Neural progenitor cell (in vitro differentiated cells): ENCODE measurements around the gene TREH. TPM values are rescaled to one million over a fixed set of nuclear protein-coding genes. Genes with fewer than 3 reads are reported as not detected.
A peak's percentile ranks its signal among the peaks of the same experiment; 100 is the strongest.
"Not testable (repeated sequence)": the region's sequence is repeated elsewhere in the genome, so short reads cannot be mapped to it uniquely, and the experiment has no call there.

Experiments used
- DNase-seq: peaks from one replicate; pipeline ENCODE4 v3.0.0-alpha.2; 2016; ENCODE audit warnings: low spot score
- H2AFZ ChIP-seq: fragments of 200-600 bp; sonication (generic); replicated peaks from 2 replicates; pipeline ENCODE4 v1.6.1; 2016; ENCODE audit warnings: antibody characterized with exemption
- H3F3A ChIP-seq: fragments of 200-600 bp; sonication (generic); 2 replicates; pipeline ENCODE4 v1.6.1; 2016; ENCODE audit warnings: antibody characterized with exemption, low read depth
- H3K27ac ChIP-seq: fragments of 200-600 bp; sonication (generic); 2 replicates; pipeline ENCODE4 v1.5.1; 2016; ENCODE audit warnings: mild to moderate bottlenecking
- H3K27me3 ChIP-seq: fragments of 200-600 bp; sonication (generic); 2 replicates; pipeline ENCODE4 v1.6.1; 2016; ENCODE audit warnings: mild to moderate bottlenecking, moderate library complexity
- H3K36me3 ChIP-seq: fragments of 200-600 bp; sonication (generic); 2 replicates; pipeline ENCODE4 v1.5.1; 2016
- H3K4me1 ChIP-seq: fragments of 200-600 bp; sonication (generic); 2 replicates; pipeline ENCODE4 v1.6.1; 2016; ENCODE audit warnings: mixed run types
- H3K4me2 ChIP-seq: fragments of 200-600 bp; sonication (generic); 2 replicates; pipeline ENCODE4 v1.6.1; 2016
- H3K4me3 ChIP-seq: fragments of 200-600 bp; sonication (generic); 2 replicates; pipeline ENCODE4 v1.5.1; 2016
- H3K79me2 ChIP-seq: fragments of 200-600 bp; sonication (generic); 2 replicates; pipeline ENCODE4 v1.6.1; 2016; ENCODE audit warnings: low read depth
- H3K9ac ChIP-seq: fragments of 200-600 bp; sonication (generic); 2 replicates; pipeline ENCODE4 v1.6.1; 2016
- H3K9me3 ChIP-seq: fragments of 200-600 bp; sonication (generic); 2 replicates; pipeline ENCODE4 v1.5.1; 2016; ENCODE audit warnings: low read depth
- H4K20me1 ChIP-seq: fragments of 200-600 bp; sonication (generic); 2 replicates; pipeline ENCODE4 v1.6.1; 2016; ENCODE audit warnings: low read depth
- H3K27ac Mint-ChIP-seq: 3 replicates; pipeline ENCODE4 v1.8.0; 2021; ENCODE audit warnings: mixed read lengths
- H3K27me3 Mint-ChIP-seq: 2 replicates; pipeline ENCODE4 v1.8.0; 2022; ENCODE audit warnings: low read depth, mild to moderate bottlenecking, inconsistent platforms, moderate library complexity, mixed read lengths; ENCODE audit not compliant: insufficient read depth
- H3K36me3 Mint-ChIP-seq: 3 replicates; pipeline ENCODE4 v1.8.0; 2021; ENCODE audit warnings: mixed read lengths
- H3K4me1 Mint-ChIP-seq: 3 replicates; pipeline ENCODE4 v1.8.0; 2021; ENCODE audit warnings: mixed read lengths
- H3K4me3 Mint-ChIP-seq: 3 replicates; pipeline ENCODE4 v1.8.0; 2021; ENCODE audit warnings: mild to moderate bottlenecking, moderate library complexity, mixed read lengths
- H3K9me3 Mint-ChIP-seq: 3 replicates; pipeline ENCODE4 v1.8.0; 2020; ENCODE audit warnings: mixed read lengths
- CTCF ChIP-seq: fragments of 200-600 bp; sonication (generic); IDR thresholded peaks from 2 replicates; pipeline ENCODE4 v1.5.1; 2017; ENCODE audit warnings: antibody characterized with exemption, mild to moderate bottlenecking
- EZH2 ChIP-seq: fragments of 200-600 bp; sonication (generic); IDR thresholded peaks from 2 replicates; pipeline ENCODE4 v1.6.1; 2017; ENCODE audit warnings: antibody characterized with exemption, mild to moderate bottlenecking, moderate library complexity
- EZH2phosphoT487 ChIP-seq: fragments of 200-600 bp; sonication (generic); IDR thresholded peaks from 2 replicates; pipeline ENCODE4 v1.6.1; 2017; ENCODE audit warnings: antibody characterized with exemption
- total RNA-seq: library from RNA; depleted of rRNA; stranded (reverse); fragments of >200 nt; gene quantifications from 2 replicates; pipeline ENCODE4 v1.2.3, GENCODE V29; 2015; ENCODE audit warnings: low replicate concordance

Gene TREH
- total RNA-seq, 1 donor from 2014 or later: not detected

- H3K27me3 Mint-ChIP-seq: peaks cover 10% of the 10 kb centered on the region
- Histone ChIP-seq H3K4me2 (peak overlapping the region; percentile 51), H3K27ac (no peak overlapping the region), H4K20me1 (no peaks in the 10 kb centered on the region), H3K9ac (no peak overlapping the region), H2AFZ (no peak overlapping the region), H3K79me2 (no peaks in the 10 kb centered on the region), H3F3A (peaks cover 25% of the 10 kb centered on the region), H3K4me1 (peaks cover 19% of the 10 kb centered on the region), H3K36me3 (no peaks in the 10 kb centered on the region), H3K4me3 (no peak overlapping the region), H3K9me3 (no peaks in the 10 kb centered on the region), H3K27me3 (peaks cover 26% of the 10 kb centered on the region)
- H3K4me3 Mint-ChIP-seq: no peak overlapping the region
- H3K27ac Mint-ChIP-seq: peak overlapping the region; percentile 74
- TF ChIP-seq EZH2: no peak
- TF ChIP-seq EZH2phosphoT487: no peak
- no peak for TF ChIP-seq CTCF
- H3K9me3 Mint-ChIP-seq: no peaks in the 10 kb centered on the region
- no peak for DNase-seq
- peaks cover 34% of the 10 kb centered on the region for H3K4me1 Mint-ChIP-seq
- no peaks in the 10 kb centered on the region for H3K36me3 Mint-ChIP-seq
These were observed 35.9 kb upstream of the TREH start for GRCh38 chr11:118715245-118715831.

DNA sequence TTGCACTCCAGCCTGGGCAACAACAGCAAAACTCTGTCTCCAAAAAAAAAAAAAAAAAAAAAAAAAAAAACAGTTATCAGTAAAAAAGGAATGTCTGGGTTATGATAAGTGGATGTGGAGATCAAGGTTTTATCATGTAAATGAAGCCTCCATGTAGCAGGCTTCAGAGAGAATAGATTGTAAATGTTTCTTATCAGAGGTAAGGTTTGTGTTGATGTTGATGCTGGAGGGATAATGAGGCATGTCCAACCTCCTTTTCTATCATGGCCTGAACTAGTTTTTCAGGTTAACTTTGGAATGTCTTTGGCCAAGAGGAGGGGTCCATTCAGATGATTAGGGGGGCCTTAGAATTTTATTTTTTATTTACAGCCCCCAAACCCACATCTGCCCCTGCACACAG, 35.4 kb upstream of the TREH start:
- DNase-seq: no peak
- peaks cover 5% of the 10 kb centered on the region for H3K27me3 Mint-ChIP-seq
- H3K9ac ChIP-seq: no peak overlapping the region
- no peak overlapping the region for H3K4me2 ChIP-seq
- H3K9me3 ChIP-seq: no peaks in the 10 kb centered on the region
- peaks cover 29% of the 10 kb centered on the region for H3K4me1 Mint-ChIP-seq
- TF ChIP-seq CTCF: no peak
- TF ChIP-seq EZH2: no peak
- TF ChIP-seq EZH2phosphoT487: no peak
- H3K4me1 ChIP-seq: peaks cover 19% of the 10 kb centered on the region
- peaks cover 21% of the 10 kb centered on the region for H3F3A ChIP-seq
- H3K4me3 ChIP-seq: no peak overlapping the region
- peak overlapping the region; percentile 9 for H3K27ac Mint-ChIP-seq
- H3K9me3 Mint-ChIP-seq: no peaks in the 10 kb centered on the region
- H3K79me2 ChIP-seq: no peaks in the 10 kb centered on the region
- peaks cover 21% of the 10 kb centered on the region for H3K27me3 ChIP-seq
- no peaks in the 10 kb centered on the region for H3K36me3 ChIP-seq
- H2AFZ ChIP-seq: no peak overlapping the region
- H3K27ac ChIP-seq: no peak overlapping the region
- H4K20me1 ChIP-seq: no peaks in the 10 kb centered on the region
- H3K4me3 Mint-ChIP-seq: no peak overlapping the region
- no peaks in the 10 kb centered on the region for H3K36me3 Mint-ChIP-seq

- H3K36me3 ChIP-seq: not testable (repeated sequence)
- peaks cover 26% of the 10 kb centered on the region for H3K4me1 Mint-ChIP-seq
These were observed 35.0 kb upstream of the TREH start for GRCh38 chr11:118714416-118714815.

DNA sequence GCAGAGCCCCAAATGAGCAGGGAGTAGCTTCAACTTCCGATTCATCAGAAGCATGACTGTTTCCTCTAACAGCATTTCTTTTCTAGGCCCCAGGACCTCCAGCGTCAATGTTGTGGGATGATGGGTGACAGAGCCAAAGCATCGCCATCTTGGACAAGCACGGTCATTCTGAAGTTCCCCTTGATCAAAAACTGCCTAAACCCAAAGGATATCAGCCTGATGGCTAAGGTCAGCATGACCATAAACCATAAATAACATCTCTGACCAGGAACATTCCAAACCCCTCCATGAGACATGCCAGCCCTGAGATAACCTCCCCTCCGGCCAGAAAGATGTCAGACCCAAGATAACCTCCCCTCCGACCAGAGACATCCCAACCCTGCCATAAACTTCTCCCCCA, 28.8 kb upstream of the TREH start:
- DNase-seq: no peak
- H3K27ac Mint-ChIP-seq: no peak overlapping the region
- Histone ChIP-seq H3K79me2 (no peaks in the 10 kb centered on the region), H3K27me3 (no peaks in the 10 kb centered on the region), H2AFZ (no peak overlapping the region), H4K20me1 (no peaks in the 10 kb centered on the region), H3K4me1 (peaks cover 15% of the 10 kb centered on the region), H3K9ac (no peak overlapping the region), H3K4me3 (no peak overlapping the region), H3K36me3 (no peaks in the 10 kb centered on the region), H3K9me3 (no peaks in the 10 kb centered on the region), H3F3A (peaks cover 10% of the 10 kb centered on the region), H3K4me2 (no peak overlapping the region), H3K27ac (no peak overlapping the region)
- H3K36me3 Mint-ChIP-seq: no peaks in the 10 kb centered on the region
- H3K4me1 Mint-ChIP-seq: peaks cover 21% of the 10 kb centered on the region
- TF ChIP-seq CTCF (no peak), EZH2phosphoT487 (no peak), EZH2 (no peak)
- peaks cover 4% of the 10 kb centered on the region for H3K27me3 Mint-ChIP-seq
- H3K4me3 Mint-ChIP-seq: no peak overlapping the region
- H3K9me3 Mint-ChIP-seq: no peaks in the 10 kb centered on the region

More at GRCh38 chr11:118714416-118714815, 35.0 kb upstream of the TREH start:
- H3K27ac ChIP-seq, H3K27ac Mint-ChIP-seq, H3K27me3 Mint-ChIP-seq, DNase-seq, H4K20me1 ChIP-seq, H3K4me3 ChIP-seq, H3K9me3 Mint-ChIP-seq, H2AFZ ChIP-seq, H3K9ac ChIP-seq, H3K9me3 ChIP-seq, H3K4me3 Mint-ChIP-seq, H3K36me3 Mint-ChIP-seq, H3K4me2 ChIP-seq, H3K79me2 ChIP-seq: not testable (repeated sequence)
- peaks cover 19% of the 10 kb centered on the region for H3K4me1 ChIP-seq
- H3K27me3 ChIP-seq: peaks cover 18% of the 10 kb centered on the region
- peaks cover 21% of the 10 kb centered on the region for H3F3A ChIP-seq
